K562 (cell line): ENCODE measurements around the gene GTSE1. TPM values are rescaled to one million over a fixed set of nuclear protein-coding genes. Genes with fewer than 3 reads are reported as not detected.
A peak's percentile ranks its signal among the peaks of the same experiment; 100 is the strongest.

Experiments
- ATAC-seq: fragments of 200-7000 bp; cut with Tn5 transposase; 3 replicates; pipeline ENCODE4 v1.9.1; 2020; ENCODE audit warnings: moderate library complexity
- BruUV-seq: library from RNA; stranded (reverse); fragments of 400-500 nt; replicated peaks from 2 replicates; lab custom pipeline; 2021; lab: Mats Ljungman, UMichigan
- CTCF ChIA-PET: fragments of 300-600 bp; formaldehyde crosslinking; extraction: SDS; loops from one replicate; lab custom pipeline; 2021; ENCODE audit warnings: low intra/inter-chr PET ratio; lab: Yijun Ruan, JAX
- POLR2A ChIA-PET: fragments of 300-600, 350-650 bp; sonication (Branson Sonifier 250); formaldehyde crosslinking; extraction: SDS; loops from one replicate; lab custom pipeline; 2021; ENCODE audit warnings: antibody characterized with exemption, inconsistent platforms; lab: Yijun Ruan, JAX
- DNase-seq, 4 experiments: peaks; one replicate each; pipeline versions ENCODE4 v3.0.0 to v3.0.0-alpha.2; 2011 to 2018; ENCODE audit warnings: low spot score in 3 of 4, mixed read lengths in 3 of 4; ENCODE audit errors: extremely low read depth in 1 of 4
- FAIRE-seq: peaks from 2 replicates; lab custom pipeline; 2011; peaks lifted over from hg19 to GRCh38; lab: Jason Lieb, UNC
- H2AFZ ChIP-seq: 2 replicates; pipeline ENCODE4 v1.6.0; 2011; ENCODE audit warnings: low read depth, low read length, control low read depth, inconsistent platforms
- H3K27ac ChIP-seq: fragments of 200-600 bp; 3 replicates; pipeline ENCODE4 v1.8.0; 2011; ENCODE audit warnings: low read depth, mild to moderate bottlenecking, control low read depth, inconsistent platforms, low read length, moderate library complexity, mixed read lengths; ENCODE audit errors: extremely low read depth
- H3K27me3 ChIP-seq, 2 experiments: fragments of 300-600 bp in 1 of 2; 2 replicates in 1 of 2; 3 replicates in 1 of 2; pipeline versions ENCODE4 v1.6.0 to v1.8.0; 2011; ENCODE audit warnings: inconsistent platforms in 2 of 2, low read length in 2 of 2, mild to moderate bottlenecking in 1 of 2, mixed read lengths in 1 of 2, moderate library complexity in 1 of 2; ENCODE audit not compliant: control insufficient read depth in 2 of 2, insufficient read depth in 2 of 2
- H3K36me3 ChIP-seq: fragments of 300-600 bp; 3 replicates; pipeline ENCODE4 v1.8.0; 2011; ENCODE audit warnings: mild to moderate bottlenecking, low read length, inconsistent platforms; ENCODE audit not compliant: control insufficient read depth, insufficient read depth
- H3K4me1 ChIP-seq, 2 experiments: fragments of 200-600 bp in 1 of 2; replicated peaks in 1 of 2; 2 replicates in 1 of 2; 3 replicates in 1 of 2; pipeline versions ENCODE4 v1.5.1 to v1.8.0; 2011; ENCODE audit warnings: inconsistent platforms in 2 of 2, low read length in 2 of 2, mild to moderate bottlenecking in 1 of 2, mixed read lengths in 1 of 2, moderate library complexity in 1 of 2; ENCODE audit not compliant: control insufficient read depth in 2 of 2, insufficient read depth in 2 of 2
- H3K4me2 ChIP-seq: 2 replicates; pipeline ENCODE4 v1.6.1; 2011; ENCODE audit warnings: low read length, control low read depth, inconsistent platforms, mixed read lengths; ENCODE audit not compliant: insufficient read depth
- H3K4me3 ChIP-seq: fragments of 200-600 bp; sonication (generic), shearing (Covaris generic); 2 replicates; pipeline ENCODE4 v1.5.1; 2016; ENCODE audit warnings: control low read depth, inconsistent platforms
- H3K79me2 ChIP-seq: fragments of 200-600 bp; 3 replicates; pipeline ENCODE4 v1.8.0; 2011; ENCODE audit warnings: low read length, inconsistent platforms; ENCODE audit not compliant: control insufficient read depth, insufficient read depth
- H3K9ac ChIP-seq, 2 experiments: 2 replicates each; pipeline versions ENCODE4 v1.6.0 to v1.6.1; 2011; ENCODE audit warnings: low read depth in 2 of 2, low read length in 2 of 2, control low read depth in 1 of 2, inconsistent platforms in 1 of 2, mild to moderate bottlenecking in 1 of 2, mixed read lengths in 1 of 2; ENCODE audit not compliant: insufficient read depth in 1 of 2
- H3K9me1 ChIP-seq: one replicate; pipeline ENCODE4 v1.6.0; 2011; ENCODE audit warnings: inconsistent platforms, mild to moderate bottlenecking, low read length, moderate library complexity; ENCODE audit not compliant: control insufficient read depth, insufficient read depth
- H3K9me3 ChIP-seq: replicated peaks from 2 replicates; pipeline ENCODE4 v1.5.1; 2011; ENCODE audit warnings: low read depth, low read length, inconsistent platforms; ENCODE audit not compliant: control insufficient read depth, insufficient read depth
- H4K20me1 ChIP-seq: replicated peaks from 2 replicates; pipeline ENCODE4 v1.6.1; 2011; ENCODE audit warnings: low read length, inconsistent platforms, mixed read lengths; ENCODE audit not compliant: control insufficient read depth, insufficient read depth
- FIP1L1 ChIP-seq: fragments of 200-400 bp; formaldehyde crosslinking; IDR thresholded peaks from 2 replicates; pipeline ENCODE4 v1.6.1; 2018; ENCODE audit warnings: mild to moderate bottlenecking, low read depth, low read length; ENCODE audit not compliant: poor library complexity, severe bottlenecking
- MAZ ChIP-seq, 2 experiments: fragments of 450-650 bp in 1 of 2; sonication (generic) in 1 of 2; formaldehyde crosslinking; IDR thresholded peaks in 1 of 2; conservative IDR thresholded peaks in 1 of 2; 2 replicates each; pipeline versions ENCODE4 v1.4.0 to v1.5.0; 2020; ENCODE audit warnings: mild to moderate bottlenecking in 1 of 2, missing genetic modification reagents in 1 of 2
- NEUROD1 ChIP-seq: fragments of 150-350 bp; IDR thresholded peaks from 2 replicates; pipeline ENCODE4 v1.6.1; 2014; ENCODE audit warnings: borderline replicate concordance, low read length, low read depth; ENCODE audit not compliant: partially characterized antibody
- NFATC3 ChIP-seq: fragments of 450-650 bp; IDR thresholded peaks from 2 replicates; pipeline ENCODE4 v1.6.1; 2017; ENCODE audit warnings: mild to moderate bottlenecking
- RCOR1 ChIP-seq, 2 experiments: IDR thresholded peaks; 2 replicates each; pipeline ENCODE4 v1.6.1; 2012; ENCODE audit warnings: low read depth in 2 of 2, low read length in 2 of 2, borderline replicate concordance in 1 of 2, improper control_type of control experiment in 1 of 2
- SIN3B ChIP-seq: fragments of 450-650 bp; IDR thresholded peaks from 2 replicates; pipeline ENCODE4 v1.6.1; 2017; ENCODE audit warnings: low read depth, mild to moderate bottlenecking, moderate library complexity
- XRCC5 ChIP-seq: fragments of 200-400 bp; formaldehyde crosslinking; IDR thresholded peaks from 2 replicates; pipeline ENCODE4 v1.6.1; 2017; ENCODE audit warnings: low read depth, mild to moderate bottlenecking, low read length
- ZNF316 ChIP-seq: fragments of 450-650 bp; IDR thresholded peaks from 2 replicates; pipeline ENCODE4 v1.6.1; 2016
- WGBS: fragments of 100-300 bp; shearing (Covaris generic); methylation state at CpG from one replicate; pipeline ENCODE4 v1.1.6; 2016; ENCODE audit warnings: low coverage, mixed read lengths; ENCODE audit not compliant: insufficient coverage; ENCODE audit errors: missing lambda C conversion rate; 5-methylcytosine and 5-hydroxymethylcytosine counted together
- in situ Hi-C: fragments of 300-500 bp; cut with MboI; formaldehyde crosslinking; loops from 4 replicates; pipeline ENCODE4 v1.15.0; 2018; ENCODE audit warnings: inconsistent platforms, mixed read lengths
- intact Hi-C: fragments of 100-400 bp; cut with micrococcal nuclease; formaldehyde crosslinking; loops from 2 replicates; pipeline ENCODE4 v1.14.2; 2022
- polyA plus RNA-seq, 8 experiments: library from polyadenylated mRNA; depleted of rRNA in 4 of 8; stranded (reverse) in 5 of 8; unstranded in 3 of 8; fragments of >200 nt; fragmentation: Nextera tagmentation in 2 of 8; fragmentation: Illumina TruSeq in 1 of 8; extraction: Ambion mirVana in 2 of 8; extraction: Trizol in 1 of 8; gene quantifications; 2 replicates each; pipeline versions ENCODE4 v1.2.1 to v1.2.3, GENCODE V29; 2011 to 2014; ENCODE audit warnings: inconsistent platforms in 1 of 8, missing spikeins in 1 of 8
- total RNA-seq, 7 experiments: library from RNA; depleted of rRNA in 6 of 7; stranded (reverse); fragments of >200 nt in 6 of 7; fragmentation: Illumina TruSeq in 2 of 7; extraction: Trizol in 2 of 7; gene quantifications; 2 replicates each; pipeline versions ENCODE4 v1.2.1 to v1.2.3, GENCODE V29; 2011 to 2021; ENCODE audit warnings: low replicate concordance in 1 of 7
- TF ChIP-seq, protein P1 (sequence below): fragments of 450-650 bp; IDR thresholded peaks from 2 replicates; pipeline ENCODE4 v1.7.1; 2018; ENCODE audit warnings: mild to moderate bottlenecking, low read depth; ENCODE audit not compliant: partially characterized antibody
- TF ChIP-seq, protein P2 (sequence below), 3 experiments: fragments of 200-800 bp in 1 of 3; fragments of 250-450 bp in 1 of 3; fragments of 450-650 bp in 1 of 3; sonication (Bioruptor Pico) in 1 of 3; sonication (Bioruptor generic) in 1 of 3; formaldehyde crosslinking in 1 of 3; IDR thresholded peaks; 2 replicates each; pipeline versions ENCODE4 v1.6.1 to v1.8.0; 2016 to 2022; ENCODE audit warnings: mild to moderate bottlenecking in 2 of 3, missing genetic modification characterization in 2 of 3, missing compliant biosample characterization in 1 of 3, moderate library complexity in 1 of 3

The GTSE1 gene
- total and polyA plus RNA-seq, 9 of the 15 experiments (the other 6 are each of a cell fraction or from before 2014, with no cell fraction given): 2.5 to 22.5 (median 12.9) TPM

DNA sequence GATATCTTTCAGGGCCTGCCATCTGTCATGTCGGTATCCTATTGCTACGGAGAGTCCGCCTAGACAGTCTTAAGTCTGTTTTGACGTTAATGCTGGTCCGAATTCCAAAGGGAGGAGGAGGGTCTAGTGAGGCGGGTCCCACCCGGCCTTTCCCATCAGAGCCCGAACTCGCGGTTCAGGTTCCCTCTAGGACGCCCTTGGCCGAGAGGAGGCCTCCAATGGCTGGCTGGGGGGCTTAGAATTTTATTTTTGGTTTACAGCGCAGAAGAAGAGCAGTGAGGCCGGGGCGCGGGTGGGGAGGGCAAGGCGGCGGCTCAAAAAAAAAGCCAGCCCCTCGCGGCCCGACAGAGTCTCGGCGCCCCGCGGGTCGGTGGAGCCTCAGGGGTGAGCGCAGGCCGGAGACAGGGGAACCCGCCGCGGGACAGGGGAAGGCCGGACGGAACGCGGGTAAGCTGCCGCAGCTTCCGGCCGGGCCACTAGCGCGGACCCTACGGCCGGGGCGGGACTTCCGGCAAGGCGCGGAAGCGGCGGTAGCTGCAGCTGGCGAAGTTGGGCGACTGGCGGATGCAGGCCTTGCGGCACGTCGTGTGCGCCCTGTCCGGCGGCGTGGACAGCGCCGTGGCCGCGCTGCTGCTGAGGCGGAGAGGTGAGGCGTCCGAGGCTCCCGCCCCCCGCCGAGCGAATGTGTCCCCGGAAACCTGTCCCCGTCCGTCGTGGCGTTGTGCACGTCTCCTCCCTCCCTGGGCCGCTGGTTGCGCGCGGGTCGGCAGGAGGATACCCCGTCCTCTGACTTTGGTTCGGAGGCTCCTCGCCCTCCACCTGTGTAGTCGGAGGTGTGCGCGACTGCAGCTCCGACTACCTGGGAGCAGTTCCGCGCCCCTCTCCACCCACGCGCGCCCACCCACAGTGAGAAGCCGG, 38.8 kb downstream of the GTSE1 start, which contains the start of gene TRMU:
TRMU (plus strand) TSS at position 514 of the 918 bp plus-strand sequence; CDS start at position 565, 51 bp downstream.
- intact Hi-C loops (no loop called here), in situ Hi-C loops (no loop called here)
- ATAC-seq (peak; percentile 97), DNase-seq (peak; percentile 84 to 90 (median 86)), FAIRE-seq (peak; percentile 65)
- POLR2A ChIA-PET: interaction anchor here (0.6 to 1.3 kb wide), 6 partner anchors 14 to 249 kb away, joined by 3 read pairs; no protein-coding TSS in a partner anchor
- Histone ChIP-seq H2AFZ (peak within 1 kb of the TSS; percentile 85), H3K79me2 (peaks cover 31% of the 10 kb centered on the region), H3K4me3 (peak within 1 kb of the TSS; percentile 72), H3K36me3 (peaks cover 60% of the 10 kb centered on the region; the same call in 2 of the 3 replicates), H3K4me2 (peak within 1 kb of the TSS; percentile 89), H3K9me3 (no peaks in the 10 kb centered on the region), H3K27ac (peak within 1 kb of the TSS; percentile 79), H3K9ac (peak within 1 kb of the TSS; percentile 78 to 97), H3K27me3 (no peaks in the 10 kb centered on the region), H4K20me1 (no peaks in the 10 kb centered on the region), H3K9me1 (no peaks in the 10 kb centered on the region), H3K4me1 (peaks cover 5 to 12% of the 10 kb centered on the region in 2 experiments; a peak in 4 of 5 replicates)
- CTCF ChIA-PET: no interaction called here
- WGBS: 2% methylated on average over 42 of the region's 93 CpGs
- BruUV-seq: TSS peak; percentile 87
- TF ChIP-seq FIP1L1 (peak; percentile 83), XRCC5 (no peak), MAZ (CRISPR knock-in tag; conservative IDR thresholded peaks at IDR 0.05 in 1 of 2, IDR thresholded peaks at IDR 0.05 in 1 of 2) (peak; percentile 61 to 70; a peak in 2 of 4 replicates), NFATC3 (no peak), RCOR1 (IDR thresholded peaks at IDR 0.05; ENCODE audit: borderline replicate concordance in 1 of 2, low read depth in 2 of 2, low read length in 2 of 2) (peak in 1 of 2 experiments; percentile 38; a peak in 1 of 4 replicates), NEUROD1 (peak; percentile 48), SIN3B (peak; percentile 91), ZNF316 (no peak)
- TF ChIP-seq, protein P1, sequence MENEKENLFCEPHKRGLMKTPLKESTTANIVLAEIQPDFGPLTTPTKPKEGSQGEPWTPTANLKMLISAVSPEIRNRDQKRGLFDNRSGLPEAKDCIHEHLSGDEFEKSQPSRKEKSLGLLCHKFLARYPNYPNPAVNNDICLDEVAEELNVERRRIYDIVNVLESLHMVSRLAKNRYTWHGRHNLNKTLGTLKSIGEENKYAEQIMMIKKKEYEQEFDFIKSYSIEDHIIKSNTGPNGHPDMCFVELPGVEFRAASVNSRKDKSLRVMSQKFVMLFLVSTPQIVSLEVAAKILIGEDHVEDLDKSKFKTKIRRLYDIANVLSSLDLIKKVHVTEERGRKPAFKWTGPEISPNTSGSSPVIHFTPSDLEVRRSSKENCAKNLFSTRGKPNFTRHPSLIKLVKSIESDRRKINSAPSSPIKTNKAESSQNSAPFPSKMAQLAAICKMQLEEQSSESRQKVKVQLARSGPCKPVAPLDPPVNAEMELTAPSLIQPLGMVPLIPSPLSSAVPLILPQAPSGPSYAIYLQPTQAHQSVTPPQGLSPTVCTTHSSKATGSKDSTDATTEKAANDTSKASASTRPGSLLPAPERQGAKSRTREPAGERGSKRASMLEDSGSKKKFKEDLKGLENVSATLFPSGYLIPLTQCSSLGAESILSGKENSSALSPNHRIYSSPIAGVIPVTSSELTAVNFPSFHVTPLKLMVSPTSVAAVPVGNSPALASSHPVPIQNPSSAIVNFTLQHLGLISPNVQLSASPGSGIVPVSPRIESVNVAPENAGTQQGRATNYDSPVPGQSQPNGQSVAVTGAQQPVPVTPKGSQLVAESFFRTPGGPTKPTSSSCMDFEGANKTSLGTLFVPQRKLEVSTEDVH: peak; percentile 88
- TF ChIP-seq, protein P2, sequence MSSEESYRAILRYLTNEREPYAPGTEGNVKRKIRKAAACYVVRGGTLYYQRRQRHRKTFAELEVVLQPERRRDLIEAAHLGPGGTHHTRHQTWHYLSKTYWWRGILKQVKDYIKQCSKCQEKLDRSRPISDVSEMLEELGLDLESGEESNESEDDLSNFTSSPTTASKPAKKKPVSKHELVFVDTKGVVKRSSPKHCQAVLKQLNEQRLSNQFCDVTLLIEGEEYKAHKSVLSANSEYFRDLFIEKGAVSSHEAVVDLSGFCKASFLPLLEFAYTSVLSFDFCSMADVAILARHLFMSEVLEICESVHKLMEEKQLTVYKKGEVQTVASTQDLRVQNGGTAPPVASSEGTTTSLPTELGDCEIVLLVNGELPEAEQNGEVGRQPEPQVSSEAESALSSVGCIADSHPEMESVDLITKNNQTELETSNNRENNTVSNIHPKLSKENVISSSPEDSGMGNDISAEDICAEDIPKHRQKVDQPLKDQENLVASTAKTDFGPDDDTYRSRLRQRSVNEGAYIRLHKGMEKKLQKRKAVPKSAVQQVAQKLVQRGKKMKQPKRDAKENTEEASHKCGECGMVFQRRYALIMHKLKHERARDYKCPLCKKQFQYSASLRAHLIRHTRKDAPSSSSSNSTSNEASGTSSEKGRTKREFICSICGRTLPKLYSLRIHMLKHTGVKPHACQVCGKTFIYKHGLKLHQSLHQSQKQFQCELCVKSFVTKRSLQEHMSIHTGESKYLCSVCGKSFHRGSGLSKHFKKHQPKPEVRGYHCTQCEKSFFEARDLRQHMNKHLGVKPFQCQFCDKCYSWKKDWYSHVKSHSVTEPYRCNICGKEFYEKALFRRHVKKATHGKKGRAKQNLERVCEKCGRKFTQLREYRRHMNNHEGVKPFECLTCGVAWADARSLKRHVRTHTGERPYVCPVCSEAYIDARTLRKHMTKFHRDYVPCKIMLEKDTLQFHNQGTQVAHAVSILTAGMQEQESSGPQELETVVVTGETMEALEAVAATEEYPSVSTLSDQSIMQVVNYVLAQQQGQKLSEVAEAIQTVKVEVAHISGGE (CRISPR knock-in tag; IDR thresholded peaks at IDR 0.05): peak; percentile 92 to 99 (median 97)
